ENCODE data around the gene WBP1.

GRCh38 chr2:74429487-74430451 is 28.5 kb upstream of the WBP1 start:
- TF ChIP-seq, protein P1, sequence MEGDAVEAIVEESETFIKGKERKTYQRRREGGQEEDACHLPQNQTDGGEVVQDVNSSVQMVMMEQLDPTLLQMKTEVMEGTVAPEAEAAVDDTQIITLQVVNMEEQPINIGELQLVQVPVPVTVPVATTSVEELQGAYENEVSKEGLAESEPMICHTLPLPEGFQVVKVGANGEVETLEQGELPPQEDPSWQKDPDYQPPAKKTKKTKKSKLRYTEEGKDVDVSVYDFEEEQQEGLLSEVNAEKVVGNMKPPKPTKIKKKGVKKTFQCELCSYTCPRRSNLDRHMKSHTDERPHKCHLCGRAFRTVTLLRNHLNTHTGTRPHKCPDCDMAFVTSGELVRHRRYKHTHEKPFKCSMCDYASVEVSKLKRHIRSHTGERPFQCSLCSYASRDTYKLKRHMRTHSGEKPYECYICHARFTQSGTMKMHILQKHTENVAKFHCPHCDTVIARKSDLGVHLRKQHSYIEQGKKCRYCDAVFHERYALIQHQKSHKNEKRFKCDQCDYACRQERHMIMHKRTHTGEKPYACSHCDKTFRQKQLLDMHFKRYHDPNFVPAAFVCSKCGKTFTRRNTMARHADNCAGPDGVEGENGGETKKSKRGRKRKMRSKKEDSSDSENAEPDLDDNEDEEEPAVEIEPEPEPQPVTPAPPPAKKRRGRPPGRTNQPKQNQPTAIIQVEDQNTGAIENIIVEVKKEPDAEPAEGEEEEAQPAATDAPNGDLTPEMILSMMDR (IDR thresholded peaks at IDR 0.05), result no peak
- TF ChIP-seq POLR2A (IDR thresholded peaks at IDR 0.05), result peak in 1 of 2 donors; percentile 45

All from Peyer's patch (tissue), 4 donors.